GM12801 (cell line): ENCODE data around the gene CAMTA1.

Experiments
- TF ChIP-seq, protein P1 (sequence below): IDR thresholded peaks from one replicate; pipeline ENCODE4 v1.5.1; 2011; ENCODE audit warnings: control low read depth; ENCODE audit not compliant: insufficient read length; ENCODE audit errors: extremely low read depth

CAMTA1 gene

DNA sequence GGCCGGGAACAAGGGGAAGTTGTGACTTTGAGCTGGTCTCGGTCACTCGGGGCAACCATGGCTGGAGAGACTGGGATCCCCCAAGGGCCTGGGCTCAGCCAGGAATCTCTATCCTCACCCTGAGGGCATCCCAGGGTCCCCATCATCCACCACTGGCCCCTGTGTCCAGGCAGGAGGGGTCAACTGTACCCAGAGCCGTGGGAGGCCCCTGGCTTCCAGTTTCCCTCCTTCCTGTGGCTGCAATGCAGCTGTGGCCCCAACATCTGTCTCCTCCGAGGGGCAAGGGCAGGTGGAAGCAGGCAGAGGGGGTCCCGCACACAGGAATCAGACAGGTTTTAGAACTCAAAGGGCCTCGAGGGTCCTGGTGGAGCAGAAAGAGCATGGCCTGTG, 653.1 kb downstream of the CAMTA1 start:
- TF ChIP-seq, protein P1, sequence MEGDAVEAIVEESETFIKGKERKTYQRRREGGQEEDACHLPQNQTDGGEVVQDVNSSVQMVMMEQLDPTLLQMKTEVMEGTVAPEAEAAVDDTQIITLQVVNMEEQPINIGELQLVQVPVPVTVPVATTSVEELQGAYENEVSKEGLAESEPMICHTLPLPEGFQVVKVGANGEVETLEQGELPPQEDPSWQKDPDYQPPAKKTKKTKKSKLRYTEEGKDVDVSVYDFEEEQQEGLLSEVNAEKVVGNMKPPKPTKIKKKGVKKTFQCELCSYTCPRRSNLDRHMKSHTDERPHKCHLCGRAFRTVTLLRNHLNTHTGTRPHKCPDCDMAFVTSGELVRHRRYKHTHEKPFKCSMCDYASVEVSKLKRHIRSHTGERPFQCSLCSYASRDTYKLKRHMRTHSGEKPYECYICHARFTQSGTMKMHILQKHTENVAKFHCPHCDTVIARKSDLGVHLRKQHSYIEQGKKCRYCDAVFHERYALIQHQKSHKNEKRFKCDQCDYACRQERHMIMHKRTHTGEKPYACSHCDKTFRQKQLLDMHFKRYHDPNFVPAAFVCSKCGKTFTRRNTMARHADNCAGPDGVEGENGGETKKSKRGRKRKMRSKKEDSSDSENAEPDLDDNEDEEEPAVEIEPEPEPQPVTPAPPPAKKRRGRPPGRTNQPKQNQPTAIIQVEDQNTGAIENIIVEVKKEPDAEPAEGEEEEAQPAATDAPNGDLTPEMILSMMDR = no peak

DNA sequence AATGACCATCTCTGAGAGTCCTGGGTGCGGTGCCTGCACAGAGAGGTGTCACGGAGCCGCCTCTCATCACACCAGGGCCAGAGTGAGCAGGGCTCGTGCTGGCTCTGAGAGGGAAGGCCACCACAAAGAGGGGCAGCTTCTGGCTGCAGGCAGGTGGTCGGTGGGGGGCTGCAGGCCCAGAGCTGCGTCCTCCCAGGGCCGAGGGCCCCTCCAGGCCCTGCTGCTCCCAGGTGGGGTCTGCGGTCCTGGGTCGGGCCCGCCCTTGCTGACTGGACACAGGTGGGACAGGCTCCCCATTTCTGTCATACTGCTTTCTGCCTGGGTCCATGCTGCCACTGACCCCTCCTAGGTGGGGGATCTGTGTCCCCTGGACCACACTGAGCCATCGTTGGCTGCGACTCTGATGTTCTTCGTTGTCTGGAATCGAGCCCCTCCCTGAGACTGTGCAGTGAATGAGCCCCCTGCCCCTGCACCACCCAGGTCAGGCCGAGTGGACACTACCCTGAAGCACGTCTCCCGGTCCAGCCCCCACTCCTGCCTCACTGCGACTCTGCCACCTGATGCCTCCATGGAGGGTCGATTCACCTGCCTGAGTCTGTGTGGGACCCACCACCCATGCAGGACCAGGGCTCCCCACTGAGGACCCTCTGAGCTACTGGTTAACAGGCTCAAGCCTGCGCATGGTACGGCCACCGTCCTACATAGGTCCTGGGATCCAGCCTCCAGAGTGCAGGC, 653.8 kb downstream of the CAMTA1 start:
- TF ChIP-seq, protein P1 = no peak

DNA sequence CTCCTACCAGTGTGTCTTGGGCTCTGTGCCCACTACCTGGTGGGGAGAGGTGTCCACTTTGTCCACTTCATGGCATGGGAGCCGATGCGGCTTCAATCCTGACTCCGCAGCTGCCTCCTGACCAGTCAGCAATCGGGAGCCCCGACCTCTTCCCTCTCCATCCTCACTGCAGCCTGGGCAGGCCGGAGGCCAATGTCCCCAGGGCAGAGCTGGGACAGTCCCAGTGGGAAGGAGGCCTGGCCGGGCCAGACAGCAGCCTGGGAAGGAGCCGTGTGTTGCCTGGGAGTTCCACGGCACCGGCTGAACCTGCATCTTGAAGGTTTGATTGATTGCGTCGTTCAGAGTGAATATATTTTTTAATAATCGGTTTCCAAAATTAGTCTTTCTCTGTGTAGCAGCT, 654.9 kb downstream of the CAMTA1 start:
- TF ChIP-seq, protein P1 = no peak

DNA sequence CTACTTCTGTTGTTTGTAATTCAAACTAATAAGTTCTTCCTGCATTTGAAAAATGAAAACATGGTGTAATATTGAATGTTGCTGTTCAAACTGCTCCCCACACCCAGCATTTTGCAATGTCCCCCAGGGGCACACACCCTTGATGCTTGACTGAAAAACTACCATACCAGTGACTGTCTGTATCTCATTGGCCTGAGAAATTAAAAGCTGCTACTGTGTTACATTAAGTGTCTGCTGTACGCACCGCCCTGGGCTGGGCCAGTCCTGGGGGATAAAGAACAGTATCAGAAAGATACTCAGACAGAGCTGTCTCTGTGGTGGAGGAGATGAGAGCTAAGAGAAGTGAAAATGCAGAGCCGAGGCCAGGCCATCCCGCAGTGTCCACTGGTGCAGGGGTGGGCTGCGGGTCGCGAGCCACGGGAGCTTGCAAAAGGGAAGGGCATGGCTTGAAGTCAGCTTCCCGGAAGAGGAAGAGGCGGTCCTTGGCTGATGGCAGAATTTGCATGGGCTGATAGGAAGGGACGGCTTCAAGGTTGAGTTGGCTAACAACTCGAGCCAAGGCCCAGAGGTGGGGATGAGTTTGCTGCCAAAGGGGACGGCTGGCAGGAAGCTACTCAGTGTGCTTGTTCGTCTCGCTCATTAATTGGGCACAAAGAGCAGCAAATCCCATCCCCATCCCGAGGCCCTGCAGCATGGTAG, 656.0 kb downstream of the CAMTA1 start:
- TF ChIP-seq, protein P1 = no peak

DNA sequence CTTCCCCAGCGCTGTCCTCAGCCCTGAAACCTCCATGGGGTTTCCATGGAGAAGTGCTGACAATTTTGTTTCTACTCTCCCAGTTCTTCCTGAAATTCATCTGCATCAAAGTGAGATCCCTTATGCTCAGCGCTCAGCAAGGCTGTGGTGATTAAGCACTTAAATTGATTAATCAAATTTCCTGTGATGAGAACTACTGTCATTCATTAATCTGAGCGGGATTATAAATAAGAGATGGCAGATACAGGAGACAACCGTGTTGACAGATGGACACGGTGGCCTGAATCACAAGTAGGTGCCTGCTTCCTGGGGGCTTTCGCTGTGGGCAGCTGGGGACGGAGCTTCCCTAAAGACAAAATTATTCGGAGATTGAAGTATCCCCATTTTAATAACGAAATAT, 656.8 kb downstream of the CAMTA1 start:
- TF ChIP-seq, protein P1 = no peak

DNA sequence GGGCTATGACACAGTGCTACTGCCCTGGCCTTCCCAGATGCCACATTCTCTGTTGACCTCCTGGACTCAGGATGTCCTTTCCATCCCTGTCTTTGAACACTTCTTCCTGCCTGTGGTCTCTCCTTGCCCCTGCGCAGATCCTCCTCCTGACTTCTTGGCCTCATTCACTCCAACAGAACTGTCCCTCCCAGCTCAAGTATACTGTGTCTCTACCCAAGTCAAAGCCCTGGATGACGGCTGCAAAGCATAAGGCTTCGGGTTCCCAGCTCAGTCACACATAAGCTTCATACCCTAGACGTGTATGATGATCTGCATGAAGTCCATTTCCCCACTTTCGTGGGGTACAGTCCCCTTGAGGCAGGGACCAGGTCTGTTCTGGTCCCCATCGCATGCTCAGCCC, 657.7 kb downstream of the CAMTA1 start:
- TF ChIP-seq, protein P1 = no peak

DNA sequence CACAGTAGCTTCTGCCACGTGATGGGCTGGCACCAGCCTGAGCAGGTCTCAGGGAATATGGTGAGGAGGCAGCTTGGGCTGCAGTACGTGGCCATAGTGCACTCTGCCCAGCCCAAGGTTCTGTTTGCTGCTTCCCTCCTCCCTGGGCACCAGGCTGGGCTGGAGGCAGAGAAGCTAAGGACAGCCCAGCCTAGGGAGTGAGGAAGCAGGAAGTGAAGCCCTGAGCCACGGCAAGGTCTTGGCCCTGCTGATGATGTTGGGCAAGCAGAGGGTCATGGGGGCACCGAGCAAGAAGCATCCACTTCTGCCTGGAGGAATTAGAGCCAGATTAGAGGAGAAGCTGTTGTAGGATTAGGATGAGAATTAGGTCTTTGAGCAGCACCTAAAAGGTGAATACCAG, 659.1 kb downstream of the CAMTA1 start:
- TF ChIP-seq, protein P1 = no peak
